B cell (primary cell): ENCODE data around the gene RGR. TPM values are rescaled to one million over a fixed set of nuclear protein-coding genes. Genes with fewer than 3 reads are reported as not detected.

Experiments used
- ATAC-seq: fragments of 200-7000 bp; cut with Tn5 transposase; one replicate; pipeline ENCODE4 v1.10.0; 2021; ENCODE audit warnings: low read depth, mild to moderate bottlenecking, moderate number of reproducible peaks, moderate library complexity
- CTCF ChIA-PET: fragments of 350-600 bp; sonication (Branson Sonifier 250); formaldehyde crosslinking; loops from one replicate; lab custom pipeline; 2021; ENCODE audit warnings: antibody characterized with exemption, inconsistent platforms; lab: Charles Lee
- POLR2A ChIA-PET: fragments of 350-600 bp; sonication (Branson Sonifier 250); formaldehyde crosslinking; loops from one replicate; lab custom pipeline; 2021; ENCODE audit warnings: antibody characterized with exemption; lab: Charles Lee
- DNase-seq: peaks from one replicate; pipeline ENCODE4 v3.0.0; 2013
- H2AFZ ChIP-seq: 2 replicates; pipeline ENCODE4 v1.6.1; 2012; ENCODE audit warnings: mild to moderate bottlenecking, low read depth, low read length; ENCODE audit not compliant: insufficient read depth, poor library complexity, severe bottlenecking
- H3K27ac ChIP-seq, 2 donors: 1 replicate in 1 of 2; 2 replicates in 1 of 2; pipeline ENCODE4 v1.5.1; 2012 to 2013; ENCODE audit warnings: low read length in 2 of 2, mild to moderate bottlenecking in 2 of 2, moderate library complexity in 1 of 2
- H3K27me3 ChIP-seq, 4 experiments: fragments of 200-600 bp in 1 of 4; sonication (generic) in 1 of 4; replicated peaks in 1 of 4; 1 replicate in 2 of 4; 2 replicates in 2 of 4; pipeline versions ENCODE4 v1.6.1 to v1.7.0; 2013 to 2016; ENCODE audit warnings: low read length in 3 of 4, mild to moderate bottlenecking in 2 of 4, mixed read lengths in 1 of 4, moderate library complexity in 1 of 4; ENCODE audit not compliant: insufficient read depth in 4 of 4, control insufficient read depth in 3 of 4; ENCODE audit errors: control extremely low read depth in 1 of 4
- H3K36me3 ChIP-seq, 2 experiments: replicated peaks in 1 of 2; 1 replicate in 1 of 2; 2 replicates in 1 of 2; pipeline versions ENCODE4 v1.6.1 to v1.7.1; 2013; ENCODE audit warnings: low read length in 1 of 2; ENCODE audit not compliant: insufficient read depth in 2 of 2, control insufficient read depth in 1 of 2; ENCODE audit errors: control extremely low read depth in 1 of 2, extremely low read depth in 1 of 2
- H3K4me1 ChIP-seq, 2 donors: fragments of 200-600 bp in 1 of 2; sonication (generic) in 1 of 2; 1 replicate in 1 of 2; 2 replicates in 1 of 2; pipeline versions ENCODE4 v1.5.1 to v1.6.1; 2013 to 2017; ENCODE audit warnings: low read length in 2 of 2; ENCODE audit not compliant: control insufficient read depth in 2 of 2, insufficient read depth in 2 of 2
- H3K4me2 ChIP-seq: replicated peaks from 2 replicates; pipeline ENCODE3; 2012; ENCODE audit warnings: mild to moderate bottlenecking, low read depth, low read length; ENCODE audit not compliant: poor library complexity, severe bottlenecking
- H3K4me3 ChIP-seq, 5 experiments: fragments of 200-600 bp in 1 of 5; sonication (generic) in 1 of 5; 1 replicate in 3 of 5; 2 replicates in 2 of 5; pipeline versions ENCODE4 v1.5.1 to v1.7.0; 2011 to 2016; ENCODE audit warnings: low read length in 4 of 5, mild to moderate bottlenecking in 4 of 5, low read depth in 2 of 5, control low read depth in 1 of 5, moderate library complexity in 1 of 5; ENCODE audit not compliant: insufficient read depth in 1 of 5; ENCODE audit errors: control extremely low read depth in 1 of 5, extremely low read depth in 1 of 5
- H3K79me2 ChIP-seq: fragments of 200-600 bp; sonication (generic); one replicate; pipeline ENCODE4 v1.6.0; 2016; ENCODE audit warnings: low read length; ENCODE audit not compliant: control insufficient read depth, insufficient read depth
- H3K9ac ChIP-seq: fragments of 200-600 bp; sonication (generic); 2 replicates; pipeline ENCODE4 v1.6.1; 2017; ENCODE audit warnings: mild to moderate bottlenecking, low read length, moderate library complexity
- H3K9me3 ChIP-seq, 3 donors: one replicate each; pipeline versions ENCODE4 v1.6.1 to v1.7.1; 2013; ENCODE audit warnings: low read length in 2 of 3; ENCODE audit not compliant: control insufficient read depth in 2 of 3, insufficient read depth in 1 of 3; ENCODE audit errors: control extremely low read depth in 1 of 3
- H4K20me1 ChIP-seq: 2 replicates; pipeline ENCODE4 v1.6.0; 2012; ENCODE audit warnings: mild to moderate bottlenecking, low read length; ENCODE audit not compliant: insufficient read depth, control insufficient read depth, poor library complexity, severe bottlenecking
- H3K27ac Mint-ChIP-seq: one replicate; pipeline ENCODE4 v1.8.0; 2021; ENCODE audit warnings: mixed read lengths
- H3K27me3 Mint-ChIP-seq: one replicate; pipeline ENCODE4 v1.8.0; 2021; ENCODE audit warnings: mixed read lengths
- H3K4me1 Mint-ChIP-seq: one replicate; pipeline ENCODE4 v1.8.0; 2021; ENCODE audit warnings: mixed read lengths
- H3K4me3 Mint-ChIP-seq: one replicate; pipeline ENCODE4 v1.8.0; 2021; ENCODE audit warnings: mixed read lengths
- H3K9me3 Mint-ChIP-seq: one replicate; pipeline ENCODE4 v1.8.0; 2022; ENCODE audit warnings: mixed read lengths; ENCODE audit not compliant: insufficient read depth
- EZH2 ChIP-seq: IDR thresholded peaks from 2 replicates; pipeline ENCODE4 v1.6.1; 2012; ENCODE audit warnings: borderline replicate concordance, low read depth, mild to moderate bottlenecking, moderate library complexity, low read length; ENCODE audit not compliant: insufficient read depth, poor library complexity, severe bottlenecking
- WGBS: methylation state at CpG from one replicate; pipeline ENCODE4 v1.1.5; 2013; ENCODE audit warnings: missing lambda C conversion rate; ENCODE audit not compliant: insufficient coverage; 5-methylcytosine and 5-hydroxymethylcytosine counted together
- intact Hi-C: fragments of 100-400 bp; cut with micrococcal nuclease; formaldehyde crosslinking; loops from one replicate; pipeline ENCODE4 v1.10.0; 2022
- polyA minus RNA-seq: library from RNA; depleted of rRNA, polyadenylated mRNA; stranded (reverse); fragments of >200 nt; gene quantifications from 2 replicates; pipeline ENCODE4 v1.2.3, GENCODE V29; 2012
- polyA plus RNA-seq: library from polyadenylated mRNA; depleted of rRNA; stranded (reverse); fragments of >200 nt; gene quantifications from 2 replicates; pipeline ENCODE4 v1.2.3, GENCODE V29; 2012
- total RNA-seq, 2 donors: library from RNA; stranded (reverse); fragments of 120-200 nt in 1 of 2; gene quantifications; 1 replicate in 1 of 2; 2 replicates in 1 of 2; pipeline versions ENCODE4 v1.2.3 to v1.2.4, GENCODE V29; 2013 to 2022
- TF ChIP-seq, protein P1 (sequence below): fragments of 200-600 bp; IDR thresholded peaks from one replicate; pipeline ENCODE4 v1.8.0; 2022; ENCODE audit warnings: antibody characterized with exemption, mild to moderate bottlenecking

The RGR gene, protein sequence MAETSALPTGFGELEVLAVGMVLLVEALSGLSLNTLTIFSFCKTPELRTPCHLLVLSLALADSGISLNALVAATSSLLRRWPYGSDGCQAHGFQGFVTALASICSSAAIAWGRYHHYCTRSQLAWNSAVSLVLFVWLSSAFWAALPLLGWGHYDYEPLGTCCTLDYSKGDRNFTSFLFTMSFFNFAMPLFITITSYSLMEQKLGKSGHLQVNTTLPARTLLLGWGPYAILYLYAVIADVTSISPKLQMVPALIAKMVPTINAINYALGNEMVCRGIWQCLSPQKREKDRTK
- total RNA-seq: not detected in 2 replicates
- 0.33 TPM for total RNA-seq (2013)
- not detected in 2 replicates for polyA plus RNA-seq
- not detected in 2 replicates for polyA minus RNA-seq

DNA sequence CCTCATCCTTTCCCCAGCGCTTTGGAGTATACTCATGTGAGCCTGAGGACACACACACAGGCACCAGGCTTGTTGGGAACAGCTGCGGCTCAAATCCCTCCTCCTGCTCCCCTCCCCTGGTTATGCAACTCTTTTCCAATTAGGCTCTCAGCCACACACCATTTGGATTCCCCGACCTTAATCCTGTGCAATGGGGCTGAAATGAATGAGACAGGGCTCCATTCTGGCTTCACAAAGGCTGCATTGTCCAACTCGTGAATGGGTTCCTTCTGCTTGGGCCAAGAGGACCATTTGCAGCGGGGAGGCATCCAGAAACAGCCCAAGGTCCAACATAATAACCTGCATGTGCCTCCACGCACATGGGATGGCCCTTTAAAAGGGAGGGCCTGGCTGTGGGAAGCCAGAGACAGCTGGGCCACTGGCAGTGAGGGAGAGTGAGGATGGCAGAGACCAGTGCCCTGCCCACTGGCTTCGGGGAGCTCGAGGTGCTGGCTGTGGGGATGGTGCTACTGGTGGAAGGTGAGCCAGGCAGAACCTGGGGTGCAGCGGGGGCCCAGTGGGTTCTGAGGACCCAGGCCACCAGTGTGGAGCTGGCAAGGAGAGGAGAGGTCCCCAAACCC lies at the start of gene RGR:
RGR (plus strand) TSS at position 403 of the 620 bp plus-strand sequence; CDS start at position 441, 38 bp downstream.
- peaks cover 0 to under 1% (median 0%) of the 10 kb centered on the region in 4 experiments for H3K27me3 ChIP-seq
- TF ChIP-seq, protein P1, sequence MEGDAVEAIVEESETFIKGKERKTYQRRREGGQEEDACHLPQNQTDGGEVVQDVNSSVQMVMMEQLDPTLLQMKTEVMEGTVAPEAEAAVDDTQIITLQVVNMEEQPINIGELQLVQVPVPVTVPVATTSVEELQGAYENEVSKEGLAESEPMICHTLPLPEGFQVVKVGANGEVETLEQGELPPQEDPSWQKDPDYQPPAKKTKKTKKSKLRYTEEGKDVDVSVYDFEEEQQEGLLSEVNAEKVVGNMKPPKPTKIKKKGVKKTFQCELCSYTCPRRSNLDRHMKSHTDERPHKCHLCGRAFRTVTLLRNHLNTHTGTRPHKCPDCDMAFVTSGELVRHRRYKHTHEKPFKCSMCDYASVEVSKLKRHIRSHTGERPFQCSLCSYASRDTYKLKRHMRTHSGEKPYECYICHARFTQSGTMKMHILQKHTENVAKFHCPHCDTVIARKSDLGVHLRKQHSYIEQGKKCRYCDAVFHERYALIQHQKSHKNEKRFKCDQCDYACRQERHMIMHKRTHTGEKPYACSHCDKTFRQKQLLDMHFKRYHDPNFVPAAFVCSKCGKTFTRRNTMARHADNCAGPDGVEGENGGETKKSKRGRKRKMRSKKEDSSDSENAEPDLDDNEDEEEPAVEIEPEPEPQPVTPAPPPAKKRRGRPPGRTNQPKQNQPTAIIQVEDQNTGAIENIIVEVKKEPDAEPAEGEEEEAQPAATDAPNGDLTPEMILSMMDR: no peak
- no peak for TF ChIP-seq EZH2
- no peak within 1 kb of the TSS for H3K27ac Mint-ChIP-seq
- H4K20me1 ChIP-seq: no peaks in the 10 kb centered on the region
- H3K4me1 Mint-ChIP-seq: no peaks in the 10 kb centered on the region
- no peaks in the 10 kb centered on the region for H3K9me3 ChIP-seq
- no peaks in the 10 kb centered on the region for H3K79me2 ChIP-seq
- H3K4me2 ChIP-seq: no peak within 1 kb of the TSS
- H3K4me3 Mint-ChIP-seq: no peak within 1 kb of the TSS
- WGBS: 67% methylated on average over 9 of the region's 9 CpGs
- no peaks in the 10 kb centered on the region for H3K9me3 Mint-ChIP-seq
- no peaks in the 10 kb centered on the region for H3K36me3 ChIP-seq
- no peak for ATAC-seq
- H3K27ac ChIP-seq: no peak within 1 kb of the TSS
- no peaks in the 10 kb centered on the region for H3K4me1 ChIP-seq
- ChIA-PET POLR2A (no interaction called here), CTCF (no interaction called here)
- no peak within 1 kb of the TSS for H3K4me3 ChIP-seq
- no peak for DNase-seq
- peaks cover 3% of the 10 kb centered on the region for H3K27me3 Mint-ChIP-seq
- no peak within 1 kb of the TSS for H3K9ac ChIP-seq
- no peak within 1 kb of the TSS for H2AFZ ChIP-seq
- intact Hi-C loops: no loop called here

DNA sequence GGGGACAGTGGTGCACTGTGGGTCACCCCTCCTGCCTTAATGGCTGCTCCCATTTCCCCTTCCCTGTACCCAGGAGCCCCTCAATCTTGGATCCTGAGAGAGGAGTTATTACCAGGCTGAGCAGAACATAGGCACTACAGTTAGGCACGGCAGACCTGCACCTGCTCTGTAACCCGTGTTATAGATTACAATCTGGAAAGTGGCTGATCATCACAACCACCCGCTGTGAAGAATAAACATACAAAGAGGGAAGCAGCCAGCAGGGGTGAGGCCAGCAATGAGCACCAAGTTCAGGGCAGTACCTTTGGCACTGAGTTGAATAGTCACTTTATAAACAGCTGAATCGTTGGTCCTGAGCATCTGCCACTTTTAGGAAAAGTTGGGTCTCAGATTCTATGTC lies 48.8 kb upstream of the RGR start:
- no peak for DNase-seq
- Histone ChIP-seq H3K4me1 (peaks cover 14 to 15% of the 10 kb centered on the region in 2 donors), H3K4me2 (no peak overlapping the region), H3K36me3 (no peaks in the 10 kb centered on the region), H4K20me1 (no peaks in the 10 kb centered on the region), H3K27me3 (peaks cover 0 to 48% (median 24%) of the 10 kb centered on the region in 4 experiments), H3K4me3 (no peak overlapping the region), H3K79me2 (no peaks in the 10 kb centered on the region), H3K27ac (no peak overlapping the region), H3K9ac (no peak overlapping the region), H2AFZ (no peak overlapping the region), H3K9me3 (peaks cover 0 to 5% (median 0%) of the 10 kb centered on the region in 3 donors)
- Mint-ChIP-seq H3K4me3 (peak overlapping the region; percentile 26), H3K27ac (no peak overlapping the region), H3K27me3 (peaks cover 41% of the 10 kb centered on the region), H3K4me1 (peaks cover 8% of the 10 kb centered on the region), H3K9me3 (no peaks in the 10 kb centered on the region)
- WGBS: 49% methylated on average over 4 of the region's 4 CpGs
- POLR2A ChIA-PET: no interaction called here
- intact Hi-C loops: no loop called here
- CTCF ChIA-PET: no interaction called here
- no peak for ATAC-seq
- TF ChIP-seq, protein P1: no peak
- TF ChIP-seq EZH2: no peak
